Erythroblast (primary cell): ENCODE measurements around the gene SEH1L.

Experiments
- GATA1 ChIP-seq: IDR thresholded peaks from 2 replicates; pipeline ENCODE4 v1.6.1; 2011; ENCODE audit warnings: low read depth, mild to moderate bottlenecking, control low read depth, low read length, moderate library complexity
- POLR2A ChIP-seq: IDR thresholded peaks from 2 replicates; pipeline ENCODE4 v1.6.1; 2011; ENCODE audit warnings: mild to moderate bottlenecking, low read length

GRCh38 chr18:13003466-13003896 is 55.7 kb downstream of the SEH1L start:
- TF ChIP-seq POLR2A (no peak), GATA1 (no peak)
